Measurements from ENCODE around the gene WNT6. TPM values are rescaled to one million over a fixed set of nuclear protein-coding genes. Genes with fewer than 3 reads are reported as not detected.
A peak's percentile ranks its signal among the peaks of the same experiment; 100 is the strongest.

WNT6 gene
- total RNA-seq, 1 donor from 2014 or later, result 0.66 TPM

DNA sequence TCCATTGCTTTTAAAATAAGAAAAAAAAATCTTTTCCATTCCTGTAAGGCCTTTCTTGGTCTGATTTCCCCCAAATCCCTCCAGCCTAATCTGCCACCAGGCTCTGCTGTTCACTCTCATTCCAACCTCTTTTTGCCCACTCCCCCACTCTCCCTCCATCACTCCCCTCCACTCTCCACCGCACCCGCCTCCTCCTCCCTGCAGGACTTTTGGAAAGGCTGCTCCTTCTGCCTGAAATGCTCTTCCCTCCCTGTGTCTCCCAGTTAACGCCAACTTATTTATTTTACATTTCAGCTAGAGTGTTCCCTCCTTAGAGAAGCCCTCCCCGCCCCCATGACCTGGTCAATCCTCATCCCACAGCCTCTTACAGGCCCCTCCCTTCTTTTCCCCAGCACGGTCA, 4.7 kb upstream of the WNT6 start:
- H3K36me3 Mint-ChIP-seq (ENCODE audit: unreplicated experiment), result no peaks in the 10 kb centered on the region
- H3K4me3 Mint-ChIP-seq (ENCODE audit: unreplicated experiment), result no peak overlapping the region
- no peak for DNase-seq
- TF ChIP-seq, protein P1, sequence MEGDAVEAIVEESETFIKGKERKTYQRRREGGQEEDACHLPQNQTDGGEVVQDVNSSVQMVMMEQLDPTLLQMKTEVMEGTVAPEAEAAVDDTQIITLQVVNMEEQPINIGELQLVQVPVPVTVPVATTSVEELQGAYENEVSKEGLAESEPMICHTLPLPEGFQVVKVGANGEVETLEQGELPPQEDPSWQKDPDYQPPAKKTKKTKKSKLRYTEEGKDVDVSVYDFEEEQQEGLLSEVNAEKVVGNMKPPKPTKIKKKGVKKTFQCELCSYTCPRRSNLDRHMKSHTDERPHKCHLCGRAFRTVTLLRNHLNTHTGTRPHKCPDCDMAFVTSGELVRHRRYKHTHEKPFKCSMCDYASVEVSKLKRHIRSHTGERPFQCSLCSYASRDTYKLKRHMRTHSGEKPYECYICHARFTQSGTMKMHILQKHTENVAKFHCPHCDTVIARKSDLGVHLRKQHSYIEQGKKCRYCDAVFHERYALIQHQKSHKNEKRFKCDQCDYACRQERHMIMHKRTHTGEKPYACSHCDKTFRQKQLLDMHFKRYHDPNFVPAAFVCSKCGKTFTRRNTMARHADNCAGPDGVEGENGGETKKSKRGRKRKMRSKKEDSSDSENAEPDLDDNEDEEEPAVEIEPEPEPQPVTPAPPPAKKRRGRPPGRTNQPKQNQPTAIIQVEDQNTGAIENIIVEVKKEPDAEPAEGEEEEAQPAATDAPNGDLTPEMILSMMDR (IDR thresholded peaks at IDR 0.05; ENCODE audit: partially characterized antibody, unreplicated experiment), result no peak
- peaks cover 13% of the 10 kb centered on the region for H3K4me1 Mint-ChIP-seq (ENCODE audit: low read depth, unreplicated experiment)
- H3K9me3 Mint-ChIP-seq (ENCODE audit: unreplicated experiment), result peaks cover 2% of the 10 kb centered on the region
- H3K27me3 Mint-ChIP-seq (ENCODE audit: unreplicated experiment), result peaks cover 26% of the 10 kb centered on the region
- no peak overlapping the region for H3K27ac Mint-ChIP-seq (ENCODE audit: unreplicated experiment)

DNA sequence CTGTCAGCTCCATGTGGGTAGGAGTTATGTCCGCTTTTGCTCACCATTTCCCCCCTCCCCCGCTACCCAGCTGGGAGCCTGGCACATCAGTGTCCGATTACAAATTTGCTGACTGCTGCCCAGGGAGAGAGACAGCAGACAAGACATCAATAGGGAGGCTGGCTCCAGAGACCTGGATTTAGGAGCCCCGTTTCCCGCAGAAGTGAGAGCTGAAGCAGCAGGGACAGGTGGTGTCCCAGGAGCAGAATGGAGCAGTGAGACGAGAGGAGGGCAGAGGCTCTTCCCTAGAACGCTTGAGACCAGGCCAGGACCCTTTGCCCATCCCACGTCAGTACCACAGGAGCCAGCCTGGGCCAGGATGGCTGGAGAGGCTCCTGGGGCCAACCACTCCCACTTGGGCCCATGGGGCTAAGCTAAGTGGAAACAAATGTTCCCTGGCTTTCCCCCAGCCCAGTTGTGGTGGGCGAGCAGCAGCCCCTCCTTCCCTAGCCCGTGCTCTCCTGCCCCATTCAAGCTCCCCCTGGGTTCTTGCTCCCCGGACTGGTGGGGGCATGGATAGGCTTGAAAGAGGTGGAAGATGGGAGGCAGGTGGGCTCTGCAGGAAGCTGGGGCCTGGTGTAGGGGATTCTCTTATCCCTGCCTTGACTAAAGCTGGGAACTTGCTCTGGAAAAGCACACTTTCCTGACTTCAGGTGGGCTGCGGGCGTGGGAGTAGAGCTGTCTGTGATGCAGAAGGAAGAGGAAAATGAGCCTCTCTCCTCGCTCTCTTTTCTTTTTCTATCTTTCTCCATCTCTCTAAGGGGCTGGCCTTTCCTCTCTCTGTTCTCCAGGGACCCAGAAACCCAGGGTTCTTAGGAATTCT, 4.1 kb upstream of the WNT6 start:
- Mint-ChIP-seq H3K36me3 (ENCODE audit: unreplicated experiment) (no peaks in the 10 kb centered on the region), H3K4me3 (ENCODE audit: unreplicated experiment) (peak overlapping the region; percentile 42), H3K27ac (ENCODE audit: unreplicated experiment) (no peak overlapping the region), H3K27me3 (ENCODE audit: unreplicated experiment) (peaks cover 26% of the 10 kb centered on the region), H3K4me1 (ENCODE audit: low read depth, unreplicated experiment) (peaks cover 13% of the 10 kb centered on the region), H3K9me3 (ENCODE audit: unreplicated experiment) (peaks cover 2% of the 10 kb centered on the region)
- no peak for DNase-seq
- TF ChIP-seq, protein P1 (IDR thresholded peaks at IDR 0.05; ENCODE audit: partially characterized antibody, unreplicated experiment), result no peak

DNA sequence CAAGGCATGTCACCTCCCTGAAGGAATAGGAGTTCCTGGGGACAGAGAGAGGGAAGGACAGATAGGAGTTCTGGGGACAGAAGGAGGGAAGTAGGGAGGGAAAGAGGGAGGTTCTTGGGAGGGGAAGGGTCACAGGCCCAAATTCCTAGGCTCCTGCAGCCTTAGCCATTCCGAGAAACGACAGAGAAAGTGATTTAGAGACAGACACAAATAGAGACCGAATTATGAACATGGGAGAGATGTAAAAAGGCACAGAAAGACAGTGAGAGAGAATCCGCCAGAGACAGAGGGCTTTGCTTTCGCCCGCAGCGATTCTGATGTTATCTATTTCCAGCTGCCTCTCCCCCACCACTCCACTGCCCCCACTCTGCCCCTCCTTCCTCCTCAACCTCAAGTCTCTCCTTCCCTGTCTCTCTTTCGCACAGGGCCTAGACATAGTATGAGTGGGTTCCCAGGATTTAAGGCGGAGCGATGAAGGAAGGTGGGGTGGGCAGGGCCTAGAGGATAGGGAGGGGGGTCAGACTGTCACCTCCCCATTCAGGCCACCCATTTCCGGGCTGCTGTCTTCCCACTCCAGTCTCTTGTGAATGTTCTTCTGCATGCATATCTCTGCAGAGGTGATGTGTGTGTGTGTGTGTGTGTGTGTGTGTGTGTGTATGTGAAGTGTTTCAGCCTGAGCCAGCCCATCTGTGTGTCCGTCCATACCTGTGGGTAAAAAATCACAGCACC, 3.3 kb upstream of the WNT6 start:
- Mint-ChIP-seq H3K36me3 (ENCODE audit: unreplicated experiment) (no peaks in the 10 kb centered on the region), H3K27ac (ENCODE audit: unreplicated experiment) (no peak overlapping the region), H3K4me1 (ENCODE audit: low read depth, unreplicated experiment) (peaks cover 13% of the 10 kb centered on the region), H3K9me3 (ENCODE audit: unreplicated experiment) (peaks cover 2% of the 10 kb centered on the region), H3K27me3 (ENCODE audit: unreplicated experiment) (peaks cover 30% of the 10 kb centered on the region), H3K4me3 (ENCODE audit: unreplicated experiment) (peak overlapping the region; percentile 57)
- DNase-seq, result no peak
- TF ChIP-seq, protein P1 (IDR thresholded peaks at IDR 0.05; ENCODE audit: partially characterized antibody, unreplicated experiment), result no peak

DNA sequence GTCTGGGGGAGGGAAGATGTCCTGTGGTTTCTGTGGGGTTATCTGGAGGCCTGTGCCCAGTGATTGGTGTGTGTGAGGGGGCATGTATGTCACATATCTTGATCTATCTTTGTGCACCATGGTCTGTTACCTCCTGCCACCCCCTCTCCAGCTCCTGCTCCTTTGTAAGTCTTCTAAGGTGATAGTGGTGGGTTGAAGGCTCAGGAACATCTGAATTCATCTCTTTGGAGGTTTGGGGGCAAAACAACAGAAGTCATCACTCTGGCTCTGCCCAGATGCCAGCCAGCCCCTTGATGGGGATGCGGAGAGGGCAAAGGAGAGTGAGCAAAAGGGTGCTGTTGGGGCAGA, 2.7 kb upstream of the WNT6 start:
- Mint-ChIP-seq H3K36me3 (ENCODE audit: unreplicated experiment) (no peaks in the 10 kb centered on the region), H3K27me3 (ENCODE audit: unreplicated experiment) (peaks cover 30% of the 10 kb centered on the region), H3K9me3 (ENCODE audit: unreplicated experiment) (peaks cover 2% of the 10 kb centered on the region), H3K4me3 (ENCODE audit: unreplicated experiment) (peak overlapping the region; percentile 57), H3K4me1 (ENCODE audit: low read depth, unreplicated experiment) (peaks cover 13% of the 10 kb centered on the region), H3K27ac (ENCODE audit: unreplicated experiment) (no peak overlapping the region)
- DNase-seq, result no peak
- TF ChIP-seq, protein P1 (IDR thresholded peaks at IDR 0.05; ENCODE audit: partially characterized antibody, unreplicated experiment), result no peak

Data from glutamatergic neuron (in vitro differentiated cells).